HG03342 (cell line): ENCODE data around the gene ARHGAP31.
A peak's percentile ranks its signal among the peaks of the same experiment; 100 is the strongest.
"Not testable (repeated sequence)": the region's sequence is repeated elsewhere in the genome, so short reads cannot be mapped to it uniquely, and the experiment has no call there.

Experiments used
- ATAC-seq: cut with Tn5 transposase; IDR thresholded peaks from one replicate; pipeline ENCODE4 v1.9.1; 2021; ENCODE audit warnings: mild to moderate bottlenecking, moderate library complexity; ENCODE audit not compliant: unreplicated experiment

Gene ARHGAP31

DNA sequence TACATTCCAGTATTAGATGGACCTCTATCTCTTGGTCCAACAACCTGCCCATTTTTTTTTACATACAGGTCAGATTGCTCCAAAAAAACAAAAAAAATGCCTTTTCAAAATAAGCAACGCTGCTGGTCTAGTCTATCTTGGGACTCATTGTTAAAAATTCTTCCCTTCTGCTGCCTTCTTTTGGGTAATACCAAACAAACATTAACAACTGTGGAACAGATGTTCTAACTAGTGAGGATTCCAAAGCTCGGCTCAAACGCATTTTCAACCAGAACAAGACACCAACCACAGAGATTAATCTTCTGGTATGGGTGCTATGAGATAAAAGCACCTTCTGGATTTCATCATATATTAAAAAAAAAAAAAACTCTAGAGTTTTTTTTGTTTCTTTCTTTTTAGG, 24.7 kb downstream of the ARHGAP31 start:
- ATAC-seq, result no peak

- no peak for ATAC-seq
These were observed 25.1 kb downstream of the ARHGAP31 start for GRCh38 chr3:119319311-119319710.

DNA sequence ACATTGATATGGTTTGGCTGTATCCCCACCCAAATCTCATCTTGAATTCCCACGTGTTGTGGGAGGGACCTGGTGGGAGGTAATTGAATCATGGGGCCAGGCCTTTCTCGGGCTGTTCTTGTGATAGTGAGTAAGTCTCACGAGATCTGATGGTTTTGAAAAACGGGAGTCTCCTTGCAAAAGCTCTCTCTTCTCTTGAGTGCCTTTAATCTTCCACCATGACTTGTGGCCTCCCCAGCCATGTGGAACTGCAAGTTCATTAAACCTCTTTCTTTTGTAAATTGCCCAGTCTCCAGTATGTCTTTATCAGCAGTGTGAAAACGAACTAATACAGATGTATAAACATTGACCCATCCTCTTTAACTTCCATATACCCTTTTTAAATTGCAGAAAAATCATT, 26.6 kb downstream of the ARHGAP31 start:
- not testable (repeated sequence) for ATAC-seq

- ATAC-seq, result peak; percentile 28
These were observed 28.0 kb downstream of the ARHGAP31 start for GRCh38 chr3:119322021-119322834.

GRCh38 chr3:119322835-119323722, 28.9 kb downstream of the ARHGAP31 start:
- ATAC-seq, result peak; percentile 85

GRCh38 chr3:119323723-119324085, 29.5 kb downstream of the ARHGAP31 start:
- ATAC-seq, result no peak

DNA sequence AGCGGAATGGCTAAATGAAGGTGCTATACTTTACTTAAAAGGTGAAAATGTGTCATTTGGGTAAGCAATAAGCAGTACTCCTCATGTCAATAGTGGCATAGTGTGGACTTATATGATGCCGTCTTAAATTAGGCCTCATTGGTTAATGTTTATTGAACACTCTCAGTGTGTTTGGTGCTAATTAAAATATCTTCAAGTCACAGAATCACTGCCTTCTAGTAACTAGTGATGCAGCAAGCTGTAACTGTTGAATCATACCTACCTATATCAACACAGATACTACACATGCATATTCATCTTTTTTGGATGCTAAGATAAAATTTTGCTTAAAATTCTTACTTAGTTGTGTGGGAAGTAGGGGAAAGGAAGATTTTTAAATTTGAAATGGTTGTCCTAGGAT, 30.7 kb downstream of the ARHGAP31 start:
- no peak for ATAC-seq

GRCh38 chr3:119326976-119327375, 32.8 kb downstream of the ARHGAP31 start:
- ATAC-seq, result no peak

GRCh38 chr3:119329551-119329950, 35.4 kb downstream of the ARHGAP31 start:
- ATAC-seq, result no peak

GRCh38 chr3:119330181-119330580, 36.0 kb downstream of the ARHGAP31 start:
- no peak for ATAC-seq

GRCh38 chr3:119330858-119331257, 36.7 kb downstream of the ARHGAP31 start:
- no peak for ATAC-seq

DNA sequence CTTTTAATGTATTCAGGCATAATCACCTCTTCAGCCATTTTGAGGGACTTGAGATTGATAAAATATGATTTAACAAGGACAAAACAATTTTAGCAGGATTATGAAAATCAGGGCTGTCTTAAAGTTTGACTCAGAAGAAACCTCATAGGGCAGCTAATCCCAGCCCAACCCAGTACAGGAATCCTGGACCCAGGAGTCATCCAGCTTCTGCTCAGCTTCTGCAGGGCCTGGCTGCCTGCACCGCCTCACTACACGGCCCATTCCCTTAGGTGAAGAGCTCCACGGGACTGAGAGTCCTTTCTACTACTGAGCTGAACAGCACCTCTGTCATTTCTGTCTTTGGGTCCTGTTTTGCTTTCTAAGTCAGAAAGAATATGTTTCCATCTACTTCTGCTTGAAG, 37.5 kb downstream of the ARHGAP31 start:
- ATAC-seq, result no peak

DNA sequence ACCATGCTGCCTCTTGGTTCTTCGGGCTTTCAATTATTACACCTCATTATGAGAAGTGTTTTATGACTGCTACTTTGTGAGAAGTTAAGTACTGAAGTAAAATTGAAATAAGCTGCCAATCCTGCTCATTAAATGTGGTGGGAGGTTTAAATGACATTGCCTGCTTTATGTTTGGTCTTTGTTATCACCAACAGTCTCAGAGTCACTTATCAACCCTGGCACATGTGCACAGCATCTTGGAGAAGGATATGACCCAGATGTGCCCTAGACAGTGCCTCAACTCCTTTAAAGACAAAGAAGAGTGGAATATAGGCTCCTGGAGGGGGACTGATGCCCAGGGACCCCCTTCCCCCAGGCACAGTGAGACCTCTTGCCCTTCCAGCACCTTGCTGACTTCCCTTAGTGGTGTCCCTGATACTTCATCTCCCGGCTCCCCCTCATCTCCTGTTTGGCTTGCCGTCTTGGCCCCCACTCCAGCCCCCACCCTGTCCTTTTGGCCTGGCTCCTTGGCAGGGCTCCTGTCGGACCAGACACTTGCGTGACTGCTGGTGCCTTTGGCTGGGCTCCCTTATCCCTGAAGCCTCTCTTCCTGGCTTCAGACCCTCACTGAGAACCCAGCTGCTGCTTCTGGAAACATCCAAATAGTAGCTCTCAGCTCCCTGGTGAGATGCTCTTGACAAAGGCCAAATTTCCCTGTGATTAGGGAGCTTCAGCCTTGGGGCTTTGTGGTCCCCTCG, 39.8 kb downstream of the ARHGAP31 start:
- no peak for ATAC-seq

DNA sequence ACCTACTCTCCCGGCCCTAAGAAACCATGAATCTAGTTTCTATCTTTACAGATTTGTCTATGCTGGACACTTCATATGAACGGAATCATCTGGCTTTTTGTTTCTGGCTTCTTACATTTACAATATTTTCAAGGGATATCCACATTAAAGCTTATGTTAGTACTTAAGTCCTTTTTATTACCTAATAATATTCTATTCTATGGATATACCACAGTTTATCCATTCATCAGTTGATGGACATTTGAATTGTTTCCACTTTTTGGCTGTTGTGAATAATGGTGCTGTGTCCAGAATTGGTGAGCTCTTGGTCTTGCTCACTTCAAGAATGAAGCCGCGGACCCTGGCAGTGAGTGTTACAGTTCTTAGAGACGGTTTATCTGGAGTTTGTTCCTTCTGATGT, 42.6 kb downstream of the ARHGAP31 start:
- ATAC-seq, result no peak

- not testable (repeated sequence) for ATAC-seq
These were observed 43.2 kb downstream of the ARHGAP31 start for GRCh38 chr3:119337407-119337806.

DNA sequence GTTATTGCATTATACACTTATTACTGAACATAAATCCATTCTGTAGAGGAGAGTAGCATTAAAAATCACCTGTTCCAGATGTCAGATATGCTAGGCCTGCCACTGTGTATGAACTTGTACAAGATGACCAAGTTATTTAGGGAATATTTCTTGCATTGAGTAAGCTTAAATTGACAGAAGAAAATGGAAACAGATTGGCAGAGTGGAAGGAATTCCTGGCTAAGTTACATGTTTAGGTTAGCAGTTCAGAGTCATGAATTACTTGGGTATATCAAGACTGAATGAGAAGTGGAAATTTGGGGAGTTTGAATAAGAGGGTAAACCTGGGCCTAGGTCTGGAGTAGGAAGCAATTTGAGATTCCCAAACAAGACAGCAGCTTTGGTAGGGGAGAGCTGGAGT, 44.6 kb downstream of the ARHGAP31 start:
- no peak for ATAC-seq

DNA sequence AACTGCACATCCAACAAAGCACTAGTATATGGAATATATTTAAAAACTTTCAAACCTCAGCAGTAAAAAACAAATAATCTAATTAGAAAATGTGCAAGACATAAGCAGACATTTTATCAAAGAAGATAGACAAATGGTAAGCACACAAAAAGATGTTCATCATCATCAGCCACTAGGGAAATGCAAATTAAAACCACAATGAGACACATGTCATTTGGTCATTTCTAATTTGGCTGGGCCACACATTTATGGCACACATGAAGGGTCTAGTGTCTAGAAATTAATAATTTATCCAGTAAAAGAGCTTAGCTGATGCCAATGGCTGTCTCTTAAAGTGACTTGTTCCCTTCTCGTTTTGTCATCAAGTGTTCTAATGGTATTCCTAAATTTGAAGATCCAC, 45.8 kb downstream of the ARHGAP31 start:
- no peak for ATAC-seq

- no peak for ATAC-seq
These were observed 46.3 kb downstream of the ARHGAP31 start for GRCh38 chr3:119340446-119340845.

DNA sequence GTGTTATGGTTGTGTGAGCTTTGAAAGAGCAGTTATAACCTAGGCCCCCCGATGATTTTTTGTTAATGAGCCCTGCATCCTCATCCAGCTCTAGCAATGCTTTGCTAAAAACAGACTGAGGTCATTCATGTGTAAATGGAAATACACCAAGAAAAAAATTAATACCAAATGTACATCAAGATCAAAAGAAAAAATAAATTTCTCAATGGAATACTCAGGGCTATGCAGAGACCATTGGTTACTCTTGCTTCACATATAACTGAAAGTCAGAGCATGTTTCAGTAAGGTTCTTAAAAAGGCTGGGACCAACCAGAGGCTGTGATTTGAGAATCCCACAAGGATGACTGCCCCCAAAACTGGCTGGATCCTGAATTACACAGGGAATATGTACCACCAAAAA, 48.0 kb downstream of the ARHGAP31 start:
- ATAC-seq, result no peak

DNA sequence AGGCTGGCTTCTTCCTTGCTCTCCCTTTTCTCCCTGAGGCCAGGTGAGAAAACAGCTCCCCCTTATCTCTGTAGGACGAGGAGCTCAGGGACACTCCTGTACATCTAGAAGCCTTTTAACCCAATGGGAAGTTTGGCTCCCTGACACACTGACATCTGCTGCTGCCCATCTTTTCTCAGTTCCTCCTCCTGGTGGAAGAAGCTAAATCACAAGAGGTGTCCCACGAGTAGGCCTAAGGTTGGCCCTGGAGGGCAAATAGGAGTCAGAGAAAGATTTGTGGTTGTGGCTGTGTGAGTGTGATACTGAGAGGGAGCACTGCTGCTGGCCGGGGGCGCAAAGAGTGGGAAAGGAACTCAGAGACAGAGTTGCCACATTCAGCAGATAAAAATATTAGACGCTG, 49.5 kb downstream of the ARHGAP31 start:
- ATAC-seq, result peak; percentile 79

DNA sequence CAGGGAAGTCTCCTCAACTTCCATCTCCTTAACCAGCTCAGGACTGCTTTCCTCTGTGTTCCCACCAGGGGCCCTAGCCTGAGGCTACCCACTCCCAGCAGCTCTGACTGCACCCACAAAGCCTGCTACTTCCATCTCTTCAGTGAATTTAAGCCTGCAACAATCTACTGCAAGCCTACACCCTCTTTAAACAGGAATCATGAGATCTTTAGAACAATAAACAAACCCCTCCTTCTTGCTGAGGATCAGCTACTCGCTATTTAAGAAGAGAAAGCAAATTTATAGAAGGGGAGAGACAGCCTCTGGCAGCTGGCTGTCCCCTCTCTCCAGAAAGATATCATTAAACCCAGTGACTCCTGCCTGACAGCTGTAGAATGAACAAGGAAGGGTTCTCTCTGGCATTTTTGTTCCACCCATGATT, 51.9 kb downstream of the ARHGAP31 start:
- no peak for ATAC-seq
